ENCODE results near the gene TMEM245. TPM values are rescaled to one million over a fixed set of nuclear protein-coding genes. Genes with fewer than 3 reads are reported as not detected.

The TMEM245 gene
- total and polyA plus RNA-seq, 10 of the 15 experiments (the other 5 are each of a cell fraction or from before 2014, with no cell fraction given) = 7.4 to 36.1 (median 19.0) TPM

GRCh38 chr9:109166171-109166770, 46.5 kb upstream of the TMEM245 start (continued):
- TF ChIP-seq ETV6 (conservative IDR thresholded peaks at IDR 0.05 in 1 of 2, IDR thresholded peaks at IDR 0.05 in 1 of 2; ENCODE audit: borderline replicate concordance in 1 of 2, low read depth in 1 of 2) = no peak
- TF ChIP-seq GATAD2B (conservative IDR thresholded peaks at IDR 0.05; ENCODE audit: low read depth) = no peak
- no peak for TF ChIP-seq CUX1 (IDR thresholded peaks at IDR 0.05; ENCODE audit: insufficient replicate concordance, low read depth, low read length)
- no peak for TF ChIP-seq ZBTB4 (CRISPR knock-in tag; IDR thresholded peaks at IDR 0.05)
